SK-N-SH treated with all-trans-retinoic acid at 6 μM for 48 hours (cell line): Measurements from ENCODE around the gene SAMD10.

Experiments used
- ATAC-seq: fragments of 200-7000 bp; cut with Tn5 transposase; 3 replicates; pipeline ENCODE4 v1.9.1; 2020; ENCODE audit warnings: mild to moderate bottlenecking, moderate library complexity
- ARNTL ChIP-seq: fragments of 450-650 bp; formaldehyde crosslinking; IDR thresholded peaks from 2 replicates; pipeline ENCODE4 v1.5.0; 2020; ENCODE audit warnings: low read depth, mild to moderate bottlenecking, moderate library complexity, borderline replicate concordance
- CREB5 ChIP-seq: fragments of 250-450 bp; sonication (Bioruptor Pico); IDR thresholded peaks from 2 replicates; pipeline ENCODE4 v1.5.1; 2020; ENCODE audit warnings: low read depth, mild to moderate bottlenecking, moderate library complexity
- CSDC2 ChIP-seq: fragments of 250-450 bp; sonication (Bioruptor Pico); IDR thresholded peaks from 2 replicates; pipeline ENCODE4 v1.5.0; 2020; ENCODE audit warnings: mild to moderate bottlenecking, moderate library complexity
- CSRNP3 ChIP-seq: fragments of 250-450 bp; sonication (Bioruptor Pico); IDR thresholded peaks from 2 replicates; pipeline ENCODE4 v1.5.1; 2021; ENCODE audit warnings: mild to moderate bottlenecking, moderate library complexity
- GLIS3 ChIP-seq: fragments of 250-450 bp; sonication (Bioruptor Pico); IDR thresholded peaks from 2 replicates; pipeline ENCODE4 v1.5.0; 2020; ENCODE audit warnings: mild to moderate bottlenecking, moderate library complexity
- ISL1 ChIP-seq: fragments of 250-450 bp; sonication (Bioruptor Pico); IDR thresholded peaks from 2 replicates; pipeline ENCODE4 v2.1.2; 2022; ENCODE audit warnings: mild to moderate bottlenecking, moderate library complexity
- PATZ1 ChIP-seq: fragments of 250-450 bp; sonication (Bioruptor Pico); IDR thresholded peaks from 2 replicates; pipeline ENCODE4 v1.8.0; 2020; ENCODE audit warnings: mild to moderate bottlenecking, moderate library complexity, borderline replicate concordance
- POU6F1 ChIP-seq: fragments of 250-450 bp; sonication (Bioruptor Pico); IDR thresholded peaks from 2 replicates; pipeline ENCODE4 v1.8.0; 2021; ENCODE audit warnings: low read depth, mild to moderate bottlenecking, moderate library complexity, borderline replicate concordance
- PPARA ChIP-seq: fragments of 250-450 bp; sonication (Bioruptor Pico); IDR thresholded peaks from 2 replicates; pipeline ENCODE4 v1.5.0; 2020; ENCODE audit warnings: mild to moderate bottlenecking, borderline replicate concordance
- RARB ChIP-seq: fragments of 250-450 bp; sonication (Bioruptor Pico); IDR thresholded peaks from 2 replicates; pipeline ENCODE4 v1.8.0; 2021; ENCODE audit warnings: mild to moderate bottlenecking, moderate library complexity
- SNAI2 ChIP-seq: fragments of 250-450 bp; sonication (Bioruptor Pico); IDR thresholded peaks from 2 replicates; pipeline ENCODE4 v1.5.0; 2020; ENCODE audit warnings: mild to moderate bottlenecking, moderate library complexity
- TCF4 ChIP-seq: fragments of 250-450 bp; sonication (Bioruptor Pico); IDR thresholded peaks from 2 replicates; pipeline ENCODE4 v1.8.0; 2021; ENCODE audit warnings: mild to moderate bottlenecking, moderate library complexity, borderline replicate concordance
- TOX ChIP-seq: fragments of 250-450 bp; sonication (Bioruptor Pico); IDR thresholded peaks from 2 replicates; pipeline ENCODE4 v1.8.0; 2021; ENCODE audit warnings: mild to moderate bottlenecking, moderate library complexity, borderline replicate concordance
- TSHZ2 ChIP-seq: fragments of 250-450 bp; sonication (Bioruptor Pico); IDR thresholded peaks from 2 replicates; pipeline ENCODE4 v1.5.0; 2020; ENCODE audit warnings: mild to moderate bottlenecking, moderate library complexity
- ZC3H10 ChIP-seq: fragments of 250-450 bp; sonication (Bioruptor Pico); IDR thresholded peaks from 2 replicates; pipeline ENCODE4 v1.5.1; 2021; ENCODE audit warnings: mild to moderate bottlenecking, moderate library complexity
- ZFP30 ChIP-seq: fragments of 450-650 bp; formaldehyde crosslinking; IDR thresholded peaks from 2 replicates; pipeline ENCODE4 v1.5.0; 2022; ENCODE audit warnings: mild to moderate bottlenecking, moderate library complexity
- ZNF565 ChIP-seq: fragments of 450-650 bp; formaldehyde crosslinking; conservative IDR thresholded peaks from 2 replicates; pipeline ENCODE4 v1.5.0; 2020; ENCODE audit warnings: low read depth, mild to moderate bottlenecking, moderate library complexity
- ZNF70 ChIP-seq: fragments of 450-650 bp; formaldehyde crosslinking; IDR thresholded peaks from 2 replicates; pipeline ENCODE4 v1.5.0; 2020; ENCODE audit warnings: mild to moderate bottlenecking, moderate library complexity

The SAMD10 gene

GRCh38 chr20:63950701-63951397, 28.6 kb downstream of the SAMD10 start:
- TF ChIP-seq ZFP30 (CRISPR knock-in tag): no peak
- no peak for TF ChIP-seq TSHZ2 (CRISPR knock-in tag)
- TF ChIP-seq GLIS3 (CRISPR knock-in tag): no peak
- no peak for TF ChIP-seq TOX
- TF ChIP-seq TCF4 (CRISPR knock-in tag): no peak
- TF ChIP-seq ARNTL: no peak
- TF ChIP-seq ISL1 (CRISPR knock-in tag): no peak
- TF ChIP-seq SNAI2 (CRISPR knock-in tag): no peak
- no peak for ATAC-seq

GRCh38 chr20:63947638-63948456, 31.6 kb downstream of the SAMD10 start:
- ATAC-seq: no peak
- no peak for TF ChIP-seq PPARA (CRISPR knock-in tag)
- no peak for TF ChIP-seq ZNF70 (CRISPR knock-in tag)
- no peak for TF ChIP-seq CREB5 (CRISPR knock-in tag)
- no peak for TF ChIP-seq RARB (CRISPR knock-in tag)
- no peak for TF ChIP-seq TOX
- no peak for TF ChIP-seq PATZ1 (CRISPR knock-in tag)
- no peak for TF ChIP-seq SNAI2 (CRISPR knock-in tag)
- no peak for TF ChIP-seq GLIS3 (CRISPR knock-in tag)
- no peak for TF ChIP-seq ZC3H10 (CRISPR knock-in tag)
- TF ChIP-seq ISL1 (CRISPR knock-in tag): no peak
- TF ChIP-seq ARNTL: no peak
- no peak for TF ChIP-seq POU6F1 (CRISPR knock-in tag)
- TF ChIP-seq TCF4 (CRISPR knock-in tag): no peak
- no peak for TF ChIP-seq ZNF565 (CRISPR knock-in tag)

GRCh38 chr20:63946986-63947637, 32.3 kb downstream of the SAMD10 start:
- no peak for ATAC-seq
- no peak for TF ChIP-seq CSDC2 (CRISPR knock-in tag)
- TF ChIP-seq PATZ1 (CRISPR knock-in tag): no peak
- TF ChIP-seq GLIS3 (CRISPR knock-in tag): no peak
- TF ChIP-seq CSRNP3 (CRISPR knock-in tag): no peak
